HFFc6 (cell line): Measurements from ENCODE around the gene SDK2. TPM values are rescaled to one million over a fixed set of nuclear protein-coding genes. Genes with fewer than 3 reads are reported as not detected.

Experiments
- DNase-seq: peaks from one replicate; pipeline ENCODE4 v3.0.0-alpha.2; 2018
- H3K27ac Mint-ChIP-seq: 2 replicates; pipeline ENCODE4 v1.8.0; 2020; ENCODE audit warnings: mild to moderate bottlenecking, mixed read lengths
- H3K27me3 Mint-ChIP-seq: 2 replicates; pipeline ENCODE4 v1.8.0; 2021; ENCODE audit warnings: mild to moderate bottlenecking, moderate library complexity, mixed read lengths; ENCODE audit not compliant: insufficient read depth
- H3K36me3 Mint-ChIP-seq: 2 replicates; pipeline ENCODE4 v1.8.0; 2021; ENCODE audit warnings: low read depth, mixed read lengths
- H3K4me1 Mint-ChIP-seq: 2 replicates; pipeline ENCODE4 v1.8.0; 2020; ENCODE audit warnings: low read depth, mixed read lengths
- H3K4me3 Mint-ChIP-seq: 2 replicates; pipeline ENCODE4 v1.8.0; 2020; ENCODE audit warnings: mild to moderate bottlenecking, moderate library complexity, mixed read lengths
- H3K9me3 Mint-ChIP-seq: 2 replicates; pipeline ENCODE4 v1.8.0; 2020; ENCODE audit warnings: mild to moderate bottlenecking, mixed read lengths
- CTCF ChIP-seq: fragments of 200-600 bp; sonication (generic); IDR thresholded peaks from 2 replicates; pipeline ENCODE4 v1.5.0; 2021; ENCODE audit warnings: antibody characterized with exemption, mild to moderate bottlenecking
- long read RNA-seq: library from polyadenylated mRNA; unstranded; transcript quantifications from one replicate; pipeline ENCODE4 v2.0.0, GENCODE V29; 2019
- total RNA-seq, 6 experiments: library from RNA; stranded (reverse); fragmentation: NEBNext Ultra II Directional; extraction: Animal tissue kit (Norgen Biotek cat#: 25700); gene quantifications; 2 replicates in 1 of 6; 3 replicates in 5 of 6; pipeline ENCODE4 v1.2.3, GENCODE V29; 2021

The SDK2 gene
- total RNA-seq, result under 1 TPM in 2 of 6 experiments, not detected in 4; 0.03 TPM
- long read RNA-seq, result 0 reads

- H3K9me3 Mint-ChIP-seq, result peaks cover 39% of the 10 kb centered on the region
- H3K27me3 Mint-ChIP-seq, result no peaks in the 10 kb centered on the region; the same call in 1 of the 2 replicates
- H3K4me3 Mint-ChIP-seq, result no peak within 1 kb of the TSS
- H3K27ac Mint-ChIP-seq, result no peak within 1 kb of the TSS
- H3K4me1 Mint-ChIP-seq, result no peaks in the 10 kb centered on the region
- H3K36me3 Mint-ChIP-seq, result no peaks in the 10 kb centered on the region
- no peak for TF ChIP-seq CTCF
- DNase-seq, result no peak
Observed at GRCh38 chr17:73644145-73645049, at the start of gene SDK2. TSS of gene SDK2 (minus strand) at chr17:73644445. CDS start at chr17:73644088, 357 bp downstream.

- peaks cover 88% of the 10 kb centered on the region for H3K9me3 Mint-ChIP-seq
- no peak for TF ChIP-seq CTCF
- H3K4me3 Mint-ChIP-seq, result no peak overlapping the region
- no peak overlapping the region for H3K27ac Mint-ChIP-seq
- DNase-seq, result no peak
- peaks cover 15% of the 10 kb centered on the region; the same call in 1 of the 2 replicates for H3K36me3 Mint-ChIP-seq
- H3K4me1 Mint-ChIP-seq, result no peaks in the 10 kb centered on the region
- peaks cover 2% of the 10 kb centered on the region for H3K27me3 Mint-ChIP-seq
Observed at GRCh38 chr17:73693071-73693470, 48.8 kb upstream of the SDK2 start.

- no peak overlapping the region for H3K27ac Mint-ChIP-seq
- no peak for DNase-seq
Observed at GRCh38 chr17:73691321-73691766, 47.1 kb upstream of the SDK2 start.

GRCh38 chr17:73690676-73691075, 46.4 kb upstream of the SDK2 start:
- Mint-ChIP-seq H3K27me3 (peaks cover 2% of the 10 kb centered on the region; the same call in 1 of the 2 replicates), H3K4me3 (no peak overlapping the region), H3K36me3 (peaks cover 7% of the 10 kb centered on the region; the same call in 1 of the 2 replicates), H3K4me1 (no peaks in the 10 kb centered on the region), H3K9me3 (peaks cover 79% of the 10 kb centered on the region), H3K27ac (no peak overlapping the region)
- no peak for DNase-seq
- no peak for TF ChIP-seq CTCF

More at GRCh38 chr17:73691321-73691766, 47.1 kb upstream of the SDK2 start:
- peaks cover 85% of the 10 kb centered on the region for H3K9me3 Mint-ChIP-seq
- H3K4me1 Mint-ChIP-seq, result no peaks in the 10 kb centered on the region
- peaks cover 2% of the 10 kb centered on the region; the same call in 1 of the 2 replicates for H3K27me3 Mint-ChIP-seq
- peaks cover 14% of the 10 kb centered on the region; the same call in 1 of the 2 replicates for H3K36me3 Mint-ChIP-seq
- H3K4me3 Mint-ChIP-seq, result no peak overlapping the region
- no peak for TF ChIP-seq CTCF

GRCh38 chr17:73689596-73690275, 45.5 kb upstream of the SDK2 start:
- H3K4me3 Mint-ChIP-seq, result no peak overlapping the region
- H3K36me3 Mint-ChIP-seq, result 0 out of 2 replicates have a peak, but pooled peaks cover 5% of the 10 kb centered on the region
- no peak for DNase-seq
- peaks cover 2% of the 10 kb centered on the region; the same call in 1 of the 2 replicates for H3K27me3 Mint-ChIP-seq
- no peak overlapping the region for H3K27ac Mint-ChIP-seq
- no peak for TF ChIP-seq CTCF
- H3K9me3 Mint-ChIP-seq, result peaks cover 77% of the 10 kb centered on the region
- no peaks in the 10 kb centered on the region for H3K4me1 Mint-ChIP-seq
